NCI-H345 treated with DMSO at 0.1 percent for 48 hours (cell line): Measurements from ENCODE around the gene MORN4.
"Not testable (repeated sequence)": the region's sequence is repeated elsewhere in the genome, so short reads cannot be mapped to it uniquely, and the experiment has no call there.

Source experiments
- DNase-seq: peaks from one replicate; lab custom pipeline; 2025; ENCODE audit not compliant: unreplicated experiment; lab: John Stamatoyannopoulos, UW

Gene MORN4

GRCh38 chr10:97632949-97633884 lies at the start of gene MORN4:
MORN4 (minus strand) TSS chr10:97633500; CDS start chr10:97619653, 13,847 bp downstream.
- DNase-seq, result peak; percentile 79

- no peak for DNase-seq
Observed at GRCh38 chr10:97682042-97682441, 48.7 kb upstream of the MORN4 start.

GRCh38 chr10:97679594-97679993 lies 46.3 kb upstream of the MORN4 start:
- DNase-seq, result no peak

GRCh38 chr10:97676770-97677581 lies 43.7 kb upstream of the MORN4 start:
- DNase-seq, result peak; percentile 18

DNA sequence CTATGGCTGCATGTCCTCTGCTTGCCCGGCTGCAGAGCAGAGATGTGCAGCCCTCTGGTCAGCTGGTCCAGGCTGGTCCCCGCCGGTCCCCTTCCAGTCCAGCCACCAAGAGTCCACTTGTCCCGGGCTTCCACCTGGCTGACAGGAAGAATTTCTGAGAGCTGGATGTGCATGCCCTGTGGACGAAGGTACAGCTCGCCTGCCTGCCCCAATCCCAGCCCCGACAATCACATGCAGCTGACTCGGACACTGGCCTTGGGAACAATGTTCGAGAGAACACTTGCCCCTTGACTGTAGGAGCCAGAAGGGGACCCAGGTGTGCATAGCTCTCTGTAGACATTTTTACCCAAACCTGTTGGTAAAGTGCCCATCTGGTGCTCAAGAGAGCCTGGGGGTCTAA lies 41.9 kb upstream of the MORN4 start:
- DNase-seq, result no peak

- DNase-seq, result no peak
Observed at GRCh38 chr10:97673736-97674525, 40.6 kb upstream of the MORN4 start.

- DNase-seq, result no peak
Observed at GRCh38 chr10:97669571-97669970, 36.3 kb upstream of the MORN4 start.

DNA sequence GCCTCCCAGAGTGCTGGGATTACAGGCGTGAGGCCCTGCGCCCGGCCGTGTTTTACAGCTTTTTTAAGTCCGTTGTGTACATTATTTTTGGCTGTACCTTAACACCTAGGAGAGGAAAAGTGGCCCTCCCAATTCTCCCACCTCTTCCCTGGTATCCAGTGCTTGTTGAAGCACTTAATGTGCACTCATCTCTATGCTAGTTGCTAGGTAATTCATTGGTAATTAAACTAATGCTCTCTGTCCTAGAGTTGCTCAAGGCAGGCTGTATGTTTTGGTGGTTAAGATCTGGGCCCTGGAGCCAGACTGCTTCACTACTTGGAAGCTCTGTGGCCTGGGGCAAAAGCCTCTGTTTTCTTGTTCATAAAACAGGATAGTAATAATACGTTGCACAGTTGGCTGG lies 34.2 kb upstream of the MORN4 start:
- no peak for DNase-seq

- DNase-seq, result no peak
Observed at GRCh38 chr10:97666992-97667391, 33.7 kb upstream of the MORN4 start.

DNA sequence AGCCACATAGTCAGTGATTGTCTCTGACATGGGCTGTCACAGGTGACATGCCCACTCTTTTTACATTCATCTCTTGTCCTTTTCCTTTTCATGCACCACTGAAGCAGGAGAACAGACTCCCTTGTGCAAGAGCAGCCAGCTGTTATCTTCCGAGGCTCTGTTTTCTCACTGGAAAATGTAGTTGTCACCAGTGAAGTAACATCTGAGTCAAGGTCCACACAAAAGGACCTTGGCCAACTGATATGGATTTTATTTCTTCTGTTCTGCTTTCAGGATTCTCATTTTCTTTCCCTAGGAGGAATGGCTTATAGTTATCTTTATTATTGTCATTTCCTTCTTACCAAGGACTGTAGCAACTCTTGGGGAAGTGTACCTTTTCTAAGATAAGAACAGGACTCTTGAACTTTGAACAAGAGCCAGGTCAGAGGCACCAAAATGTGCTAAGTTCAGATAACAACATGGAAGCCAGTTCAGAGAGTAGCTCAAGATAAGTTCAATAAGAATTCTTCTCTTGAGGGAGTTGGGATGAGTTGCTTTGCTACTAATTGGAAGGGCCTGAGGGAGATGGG lies 31.1 kb upstream of the MORN4 start:
- DNase-seq, result no peak

GRCh38 chr10:97659589-97659988 lies 26.3 kb upstream of the MORN4 start:
- DNase-seq, result no peak

DNA sequence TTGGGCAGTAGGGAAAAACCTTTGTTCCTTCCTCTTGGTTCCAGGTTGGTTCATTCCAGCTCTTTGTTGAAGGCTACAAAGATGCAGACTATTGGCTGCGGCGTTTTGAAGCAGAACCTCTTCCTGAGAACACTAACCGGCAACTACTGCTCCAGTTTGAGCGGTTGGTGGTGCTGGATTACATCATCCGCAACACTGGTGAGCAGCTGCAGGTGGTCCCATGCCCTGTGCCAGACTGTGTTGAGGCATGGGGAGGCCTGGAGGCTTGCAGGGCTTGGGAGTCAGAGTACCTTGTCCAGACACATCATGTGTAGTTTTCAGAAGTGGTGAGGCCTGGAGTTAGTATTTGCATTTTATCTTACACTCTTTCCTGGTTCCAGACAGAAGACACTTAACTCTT lies 23.5 kb upstream of the MORN4 start:
- DNase-seq, result no peak

DNA sequence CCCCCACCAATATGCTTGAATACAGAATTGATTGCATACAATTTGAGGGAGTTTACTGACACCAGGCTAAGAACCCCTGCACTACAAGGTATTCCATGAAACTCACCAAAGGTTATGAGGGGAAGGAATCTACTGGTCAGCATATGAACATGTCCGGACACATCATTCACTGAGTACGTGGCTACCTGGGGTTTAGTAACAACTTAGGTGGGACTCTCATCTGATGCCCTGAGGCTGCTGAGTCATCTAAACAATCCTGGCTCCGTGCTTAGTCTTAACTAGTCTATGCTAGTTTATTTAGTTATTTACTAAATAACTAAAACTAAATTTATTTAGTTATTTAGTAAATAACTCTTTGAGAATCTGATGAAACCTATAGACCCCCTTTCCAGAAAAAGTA lies 18.5 kb upstream of the MORN4 start:
- no peak for DNase-seq

DNA sequence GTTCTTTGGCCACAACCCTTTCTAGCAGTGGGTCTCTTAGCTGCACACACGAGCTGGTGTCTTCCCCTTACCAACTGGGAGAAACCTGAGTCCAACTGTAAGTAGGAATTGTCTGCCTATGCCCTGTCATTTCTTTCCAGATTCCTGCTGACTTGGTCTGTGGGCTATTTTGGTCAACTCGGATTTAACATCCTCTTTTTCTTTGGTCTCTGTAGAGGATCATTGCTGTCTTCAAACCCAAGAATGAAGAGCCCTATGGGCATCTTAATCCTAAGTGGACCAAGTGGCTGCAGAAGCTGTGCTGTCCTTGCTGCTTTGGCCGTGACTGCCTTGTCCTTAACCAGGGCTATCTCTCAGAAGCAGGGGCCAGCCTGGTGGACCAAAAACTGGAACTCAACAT lies 17.4 kb upstream of the MORN4 start:
- no peak for DNase-seq

GRCh38 chr10:97649405-97649750 lies 16.1 kb upstream of the MORN4 start:
- DNase-seq, result not testable (repeated sequence)

- no peak for DNase-seq
Observed at GRCh38 chr10:97648562-97649404, 15.5 kb upstream of the MORN4 start.

GRCh38 chr10:97647556-97647955 lies 14.3 kb upstream of the MORN4 start:
- DNase-seq, result no peak

GRCh38 chr10:97644936-97645335 lies 11.6 kb upstream of the MORN4 start:
- DNase-seq, result no peak

DNA sequence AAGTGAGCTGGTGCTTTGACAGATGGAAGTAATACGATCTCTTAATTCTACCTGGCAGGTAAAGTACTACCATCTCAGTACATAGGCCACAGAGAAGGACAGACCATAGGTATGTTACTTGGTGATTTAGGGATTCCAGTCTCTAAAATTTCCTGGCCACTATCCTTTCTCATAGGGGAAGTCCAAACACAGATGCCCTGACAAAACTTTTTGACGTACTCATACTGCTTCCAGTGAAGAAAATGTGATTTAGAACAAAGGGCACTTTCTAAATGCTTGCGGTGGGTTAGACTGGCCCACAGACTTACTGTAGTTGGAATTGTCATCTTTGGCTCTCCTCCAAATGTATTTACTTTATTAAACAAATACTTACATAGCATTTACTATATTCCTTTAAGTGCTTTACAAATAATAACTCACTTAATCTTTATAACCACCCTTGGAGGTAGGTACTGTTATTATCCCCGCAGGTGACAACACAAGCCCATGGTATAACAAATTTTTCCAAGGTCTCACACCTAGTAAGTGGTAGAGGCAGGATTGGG lies 10.2 kb upstream of the MORN4 start:
- DNase-seq, result no peak
